DND-41 (cell line): ENCODE results near the gene SLC35G1.

Experiments
- ATAC-seq: fragments of 200-7000 bp; cut with Tn5 transposase; 3 replicates; pipeline ENCODE4 v1.9.1; 2021; ENCODE audit warnings: low read depth; ENCODE audit not compliant: insufficient read depth
- DNase-seq: peaks from one replicate; pipeline ENCODE4 v3.0.0-alpha.2; 2020
- H2AFZ ChIP-seq: 2 replicates; pipeline ENCODE4 v1.6.0; 2012; ENCODE audit warnings: low read depth, low read length
- H3K27ac ChIP-seq: 2 replicates; pipeline ENCODE4 v1.5.1; 2012; ENCODE audit warnings: low read length, inconsistent platforms
- H3K27me3 ChIP-seq: fragments of 200-600 bp; sonication (generic); 2 replicates; pipeline ENCODE4 v1.6.0; 2012; ENCODE audit warnings: low read length, mild to moderate bottlenecking, inconsistent platforms; ENCODE audit not compliant: insufficient read depth, poor library complexity
- H3K36me3 ChIP-seq: 2 replicates; pipeline ENCODE4 v1.5.1; 2012; ENCODE audit warnings: low read length, inconsistent platforms; ENCODE audit not compliant: insufficient read depth
- H3K4me1 ChIP-seq: 2 replicates; pipeline ENCODE4 v1.5.1; 2012; ENCODE audit warnings: mild to moderate bottlenecking, low read length; ENCODE audit not compliant: insufficient read depth
- H3K4me2 ChIP-seq: 2 replicates; pipeline ENCODE4 v1.6.0; 2012; ENCODE audit warnings: mild to moderate bottlenecking, moderate library complexity, low read length, inconsistent platforms; ENCODE audit not compliant: insufficient read depth
- H3K4me3 ChIP-seq, 2 experiments: fragments of 200-600 bp in 1 of 2; shearing (Covaris generic) in 1 of 2; 2 replicates each; pipeline ENCODE4 v1.5.1; 2012 to 2016; ENCODE audit warnings: inconsistent platforms in 2 of 2, low read length in 2 of 2, mild to moderate bottlenecking in 2 of 2, low read depth in 1 of 2, moderate library complexity in 1 of 2
- H3K79me2 ChIP-seq: 2 replicates; pipeline ENCODE4 v1.6.0; 2012; ENCODE audit warnings: low read length, inconsistent platforms; ENCODE audit not compliant: insufficient read depth
- H3K9ac ChIP-seq: 2 replicates; pipeline ENCODE4 v1.6.0; 2012; ENCODE audit warnings: low read depth, mild to moderate bottlenecking, inconsistent platforms, low read length, moderate library complexity
- H3K9me3 ChIP-seq: 2 replicates; pipeline ENCODE4 v1.5.1; 2012; ENCODE audit warnings: low read length, moderate library complexity, mild to moderate bottlenecking, inconsistent platforms; ENCODE audit not compliant: insufficient read depth, severe bottlenecking
- H4K20me1 ChIP-seq: 2 replicates; pipeline ENCODE4 v1.6.0; 2012; ENCODE audit warnings: low read length; ENCODE audit not compliant: insufficient read depth
- CTCF ChIP-seq: IDR thresholded peaks from 2 replicates; pipeline ENCODE4 v1.5.1; 2012; ENCODE audit warnings: borderline replicate concordance, low read length, moderate library complexity, mild to moderate bottlenecking; ENCODE audit not compliant: poor library complexity, severe bottlenecking; ENCODE audit errors: extremely low read depth
- EZH2 ChIP-seq: IDR thresholded peaks from 3 replicates; pipeline ENCODE4 v1.6.1; 2012; ENCODE audit warnings: borderline replicate concordance, low read depth, mild to moderate bottlenecking, moderate library complexity, low read length, inconsistent platforms; ENCODE audit not compliant: severe bottlenecking

SLC35G1 gene

GRCh38 chr10:93854975-93855374, 38.8 kb upstream of the SLC35G1 start:
- Histone ChIP-seq H3K27me3 (no peaks in the 10 kb centered on the region), H3K9ac (no peak overlapping the region), H2AFZ (no peak overlapping the region), H3K4me2 (no peak overlapping the region), H3K9me3 (no peaks in the 10 kb centered on the region), H3K4me1 (no peaks in the 10 kb centered on the region), H4K20me1 (no peaks in the 10 kb centered on the region), H3K79me2 (no peaks in the 10 kb centered on the region), H3K27ac (no peak overlapping the region), H3K4me3 (no peak overlapping the region), H3K36me3 (no peaks in the 10 kb centered on the region)
- TF ChIP-seq EZH2 (no peak), CTCF (no peak)
- ATAC-seq, result no peak
- DNase-seq, result no peak

GRCh38 chr10:93856349-93857145, 37.2 kb upstream of the SLC35G1 start:
- no peak overlapping the region for H3K27ac ChIP-seq
- DNase-seq, result no peak
- no peaks in the 10 kb centered on the region for H3K27me3 ChIP-seq
- no peak overlapping the region for H3K4me2 ChIP-seq
- ATAC-seq, result no peak
- H3K4me1 ChIP-seq, result no peaks in the 10 kb centered on the region
- no peak overlapping the region for H3K9ac ChIP-seq
- H2AFZ ChIP-seq, result no peak overlapping the region
- no peaks in the 10 kb centered on the region for H3K79me2 ChIP-seq
- no peaks in the 10 kb centered on the region for H3K36me3 ChIP-seq
- no peak overlapping the region for H3K4me3 ChIP-seq
- H3K9me3 ChIP-seq, result no peaks in the 10 kb centered on the region
- TF ChIP-seq EZH2 (no peak), CTCF (no peak)
- no peaks in the 10 kb centered on the region for H4K20me1 ChIP-seq

- no peaks in the 10 kb centered on the region for H3K27me3 ChIP-seq
- H3K79me2 ChIP-seq, result no peaks in the 10 kb centered on the region
- no peaks in the 10 kb centered on the region for H3K4me1 ChIP-seq
- no peak for ATAC-seq
- H3K27ac ChIP-seq, result no peak overlapping the region
- no peaks in the 10 kb centered on the region for H3K36me3 ChIP-seq
- H3K4me2 ChIP-seq, result no peak overlapping the region
- no peak for DNase-seq
- H4K20me1 ChIP-seq, result no peaks in the 10 kb centered on the region
- H3K9me3 ChIP-seq, result no peaks in the 10 kb centered on the region
- H3K4me3 ChIP-seq, result no peak overlapping the region
- no peak overlapping the region for H3K9ac ChIP-seq
- TF ChIP-seq CTCF (peak; percentile 44), EZH2 (no peak)
- no peak overlapping the region for H2AFZ ChIP-seq
Measured at GRCh38 chr10:93859049-93859655, 34.6 kb upstream of the SLC35G1 start.
